Sigmoid colon (tissue), 4 donors: Measurements from ENCODE around the gene LGR5.

Experiments used
- CTCF ChIP-seq, 4 experiments: fragments of 450-650 bp in 3 of 4; fragments of 200-600 bp in 1 of 4; IDR thresholded peaks; one replicate each; pipeline ENCODE4 v1.5.1; 2016 to 2019; ENCODE audit warnings: antibody characterized with exemption in 4 of 4, mild to moderate bottlenecking in 3 of 4, moderate library complexity in 2 of 4
- EP300 ChIP-seq, 4 donors: sonication (generic); formaldehyde crosslinking; IDR thresholded peaks; one replicate each; pipeline ENCODE4 v1.6.1; 2017; ENCODE audit warnings: antibody characterized with exemption in 4 of 4
- POLR2A ChIP-seq, 2 donors: fragments of 450-650 bp; IDR thresholded peaks; one replicate each; pipeline ENCODE4 v1.6.1; 2016; ENCODE audit warnings: antibody characterized with exemption in 2 of 2, mild to moderate bottlenecking in 2 of 2, moderate library complexity in 2 of 2
- POLR2AphosphoS5 ChIP-seq, 4 donors: sonication (generic); formaldehyde crosslinking; IDR thresholded peaks; one replicate each; pipeline ENCODE4 v1.6.1; 2017; ENCODE audit warnings: antibody characterized with exemption in 4 of 4

GRCh38 chr12:71536939-71537622 lies 97.5 kb downstream of the LGR5 start:
- no peak for TF ChIP-seq POLR2A (IDR thresholded peaks at IDR 0.05)
- TF ChIP-seq CTCF (IDR thresholded peaks at IDR 0.05): no peak
- no peak for TF ChIP-seq POLR2AphosphoS5 (IDR thresholded peaks at IDR 0.05)
- no peak for TF ChIP-seq EP300 (IDR thresholded peaks at IDR 0.05)
